HG02840 (cell line): ENCODE data around the gene CSAG2.
"Not testable (repeated sequence)": the region's sequence is repeated elsewhere in the genome, so short reads cannot be mapped to it uniquely, and the experiment has no call there.

Source experiments
- ATAC-seq: cut with Tn5 transposase; IDR thresholded peaks from one replicate; pipeline ENCODE4 v1.9.1; 2021; ENCODE audit warnings: mild to moderate bottlenecking, moderate library complexity, moderate number of reproducible peaks; ENCODE audit not compliant: unreplicated experiment, low FRiP score

Gene CSAG2

GRCh38 chrX:152709173-152709572 is at the start of gene CSAG2:
Gene CSAG2, minus strand, starts transcription at chrX:152709273. Its CDS starts 161 bp downstream, at chrX:152709112.
- not testable (repeated sequence) for ATAC-seq

- ATAC-seq, result not testable (repeated sequence)
Measured at GRCh38 chrX:152754871-152755270, 45.8 kb upstream of the CSAG2 start.

- ATAC-seq, result not testable (repeated sequence)
Measured at GRCh38 chrX:152753686-152754650, 44.9 kb upstream of the CSAG2 start, which contains the start of gene MAGEA2. Gene MAGEA2, minus strand, starts transcription at chrX:152753842. Its CDS starts 2,479 bp downstream, at chrX:152751363.

- no peak for ATAC-seq
Measured at GRCh38 chrX:152738560-152738959, 29.5 kb upstream of the CSAG2 start.

- not testable (repeated sequence) for ATAC-seq
Measured at GRCh38 chrX:152736528-152736927, 27.5 kb upstream of the CSAG2 start.

- no peak for ATAC-seq
Measured at GRCh38 chrX:152735860-152736511, 26.9 kb upstream of the CSAG2 start.

GRCh38 chrX:152735101-152735500 is 26.0 kb upstream of the CSAG2 start:
- ATAC-seq, result no peak

GRCh38 chrX:152734143-152734858 is 25.2 kb upstream of the CSAG2 start:
- not testable (repeated sequence) for ATAC-seq

- ATAC-seq, result no peak
Measured at GRCh38 chrX:152733261-152733975, 24.3 kb upstream of the CSAG2 start, which contains the start of the genes CSAG1 and MAGEA12. Gene CSAG1, minus strand, starts transcription at chrX:152733721. Its CDS starts 1,261 bp downstream, at chrX:152732460. Gene MAGEA12, plus strand, starts transcription at chrX:152733757. Its CDS starts 2,405 bp downstream, at chrX:152736162.

- ATAC-seq, result no peak
Measured at GRCh38 chrX:152725409-152725808, 16.3 kb upstream of the CSAG2 start.

- not testable (repeated sequence) for ATAC-seq
Measured at GRCh38 chrX:152713815-152714787, 5.0 kb upstream of the CSAG2 start, which contains the start of gene MAGEA2B. Gene MAGEA2B, plus strand, starts transcription at chrX:152714628. Its CDS starts 2,479 bp downstream, at chrX:152717107.

- ATAC-seq, result not testable (repeated sequence)
Measured at GRCh38 chrX:152713195-152713594, 4.1 kb upstream of the CSAG2 start.

GRCh38 chrX:152706500-152706899 is 2.6 kb downstream of the CSAG2 start:
- not testable (repeated sequence) for ATAC-seq

- not testable (repeated sequence) for ATAC-seq
Measured at GRCh38 chrX:152700390-152700789, 8.7 kb downstream of the CSAG2 start.

GRCh38 chrX:152697952-152698931 is 10.8 kb downstream of the CSAG2 start, which contains the start of gene MAGEA3:
Gene MAGEA3, plus strand, starts transcription at chrX:152698794. Its CDS starts 2,039 bp downstream, at chrX:152700833.
- not testable (repeated sequence) for ATAC-seq

GRCh38 chrX:152681012-152681411 is 28.1 kb downstream of the CSAG2 start:
- not testable (repeated sequence) for ATAC-seq

GRCh38 chrX:152674652-152675051 is 34.4 kb downstream of the CSAG2 start:
- not testable (repeated sequence) for ATAC-seq
